H9 (cell line): ENCODE measurements around the gene HP1BP3. TPM values are rescaled to one million over a fixed set of nuclear protein-coding genes. Genes with fewer than 3 reads are reported as not detected.

Experiments used
- DNase-seq: peaks from one replicate; pipeline ENCODE4 v3.0.0-alpha.2; 2017
- H2AFZ ChIP-seq: one replicate; pipeline ENCODE4 v1.6.1; 2013; ENCODE audit warnings: mild to moderate bottlenecking, low read length, control low read depth, moderate library complexity
- H2AK5ac ChIP-seq: 2 replicates; pipeline ENCODE4 v1.6.1; 2013; ENCODE audit warnings: low read length, control low read depth, mixed read lengths; ENCODE audit not compliant: insufficient read length
- H2BK120ac ChIP-seq: one replicate; pipeline ENCODE4 v1.6.1; 2013; ENCODE audit warnings: low read depth, mild to moderate bottlenecking, low read length, control low read depth, inconsistent platforms; ENCODE audit not compliant: poor library complexity, severe bottlenecking
- H2BK12ac ChIP-seq: 2 replicates; pipeline ENCODE4 v1.6.1; 2013; ENCODE audit warnings: low read length, control low read depth, mixed read lengths, low read depth; ENCODE audit not compliant: insufficient read length
- H2BK15ac ChIP-seq: 2 replicates; pipeline ENCODE4 v1.6.1; 2013; ENCODE audit warnings: low read depth, low read length, control low read depth
- H2BK20ac ChIP-seq: one replicate; pipeline ENCODE4 v1.6.1; 2013; ENCODE audit warnings: low read depth, mild to moderate bottlenecking, low read length, control low read depth, inconsistent platforms; ENCODE audit not compliant: poor library complexity, severe bottlenecking
- H2BK5ac ChIP-seq: 2 replicates; pipeline ENCODE4 v1.6.1; 2013; ENCODE audit warnings: low read length, control low read depth, mixed read lengths; ENCODE audit not compliant: insufficient read length
- H3K14ac ChIP-seq: 2 replicates; pipeline ENCODE4 v1.6.1; 2013; ENCODE audit warnings: low read length, control low read depth; ENCODE audit not compliant: insufficient read depth
- H3K18ac ChIP-seq: 2 replicates; pipeline ENCODE4 v1.6.1; 2013; ENCODE audit warnings: low read depth, mild to moderate bottlenecking, mixed read lengths, low read length, control low read depth; ENCODE audit not compliant: insufficient read length
- H3K23ac ChIP-seq: 2 replicates; pipeline ENCODE4 v1.6.1; 2013; ENCODE audit warnings: low read length, control low read depth, mixed read lengths, low read depth; ENCODE audit not compliant: insufficient read length
- H3K23me2 ChIP-seq: 2 replicates; pipeline ENCODE4 v1.6.1; 2013; ENCODE audit warnings: low read depth, mild to moderate bottlenecking, mixed read lengths, low read length, control low read depth; ENCODE audit not compliant: insufficient read length, poor library complexity, severe bottlenecking
- H3K27ac ChIP-seq: 2 replicates; pipeline ENCODE4 v1.5.1; 2013; ENCODE audit warnings: low read length, control low read depth, mixed read lengths, low read depth; ENCODE audit not compliant: insufficient read length
- H3K27me3 ChIP-seq: 2 replicates; pipeline ENCODE4 v1.6.1; 2013; ENCODE audit warnings: low read length, control low read depth, inconsistent platforms; ENCODE audit not compliant: insufficient read depth
- H3K4ac ChIP-seq: 2 replicates; pipeline ENCODE4 v1.6.1; 2013; ENCODE audit warnings: low read depth, mild to moderate bottlenecking, control low read depth, inconsistent platforms, low read length, moderate library complexity
- H3K4me1 ChIP-seq: 2 replicates; pipeline ENCODE4 v1.6.1; 2013; ENCODE audit warnings: low read length, control low read depth, inconsistent platforms; ENCODE audit not compliant: insufficient read depth
- H3K4me2 ChIP-seq: 2 replicates; pipeline ENCODE4 v1.6.1; 2013; ENCODE audit warnings: low read length, control low read depth, mixed read lengths; ENCODE audit not compliant: insufficient read length, insufficient read depth
- H3K56ac ChIP-seq: 2 replicates; pipeline ENCODE4 v1.6.1; 2013; ENCODE audit warnings: low read depth, mild to moderate bottlenecking, mixed read lengths, low read length, control low read depth; ENCODE audit not compliant: insufficient read length
- H3K79me1 ChIP-seq: 2 replicates; pipeline ENCODE4 v1.6.1; 2013; ENCODE audit warnings: low read depth, mild to moderate bottlenecking, moderate library complexity, low read length, control low read depth, inconsistent platforms; ENCODE audit not compliant: insufficient read depth, poor library complexity, severe bottlenecking
- H3K79me2 ChIP-seq: 2 replicates; pipeline ENCODE4 v1.6.1; 2013; ENCODE audit warnings: low read length, control low read depth, inconsistent platforms; ENCODE audit not compliant: insufficient read depth
- H3K9ac ChIP-seq: 2 replicates; pipeline ENCODE4 v1.6.1; 2013; ENCODE audit warnings: low read length, control low read depth, mixed read lengths; ENCODE audit not compliant: insufficient read length; ENCODE audit errors: extremely low read depth
- H3K9me3 ChIP-seq: one replicate; pipeline ENCODE4 v1.6.1; 2013; ENCODE audit warnings: low read depth, low read length, inconsistent platforms; ENCODE audit not compliant: control insufficient read depth
- H3T11ph ChIP-seq: one replicate; pipeline ENCODE4 v1.6.1; 2013; ENCODE audit warnings: mild to moderate bottlenecking, low read length, control low read depth, inconsistent platforms
- H4K20me1 ChIP-seq: one replicate; pipeline ENCODE4 v1.6.1; 2013; ENCODE audit not compliant: control insufficient read depth, insufficient read length, insufficient read depth
- H4K5ac ChIP-seq: 2 replicates; pipeline ENCODE4 v1.6.1; 2013; ENCODE audit warnings: low read depth, mild to moderate bottlenecking, mixed read lengths, low read length, control low read depth; ENCODE audit not compliant: insufficient read length
- H4K8ac ChIP-seq: replicated peaks from 2 replicates; pipeline ENCODE4 v1.6.1; 2013; ENCODE audit warnings: low read length, control low read depth, mixed read lengths, low read depth; ENCODE audit not compliant: insufficient read length
- H4K91ac ChIP-seq: 2 replicates; pipeline ENCODE4 v1.6.1; 2013; ENCODE audit warnings: low read depth, mild to moderate bottlenecking, moderate library complexity, mixed read lengths, low read length, control low read depth; ENCODE audit not compliant: insufficient read length
- H3K27ac Mint-ChIP-seq, 3 experiments: 2 replicates in 2 of 3; 3 replicates in 1 of 3; pipeline ENCODE4 v1.8.0; 2020 to 2021; ENCODE audit warnings: mixed read lengths in 3 of 3, mild to moderate bottlenecking in 1 of 3, moderate library complexity in 1 of 3
- H3K27me3 Mint-ChIP-seq: 2 replicates; pipeline ENCODE4 v1.8.0; 2021; ENCODE audit warnings: low read depth, mild to moderate bottlenecking, moderate library complexity, mixed read lengths
- H3K36me3 Mint-ChIP-seq, 3 experiments: 2 replicates in 2 of 3; 3 replicates in 1 of 3; pipeline ENCODE4 v1.8.0; 2020 to 2021; ENCODE audit warnings: low read depth in 3 of 3, mixed read lengths in 3 of 3; ENCODE audit not compliant: insufficient read depth in 1 of 3
- H3K4me1 Mint-ChIP-seq, 2 experiments: 2 replicates each; pipeline ENCODE4 v1.8.0; 2020; ENCODE audit warnings: mixed read lengths in 2 of 2
- H3K4me3 Mint-ChIP-seq, 2 experiments: 2 replicates in 1 of 2; 3 replicates in 1 of 2; pipeline ENCODE4 v1.8.0; 2020 to 2021; ENCODE audit warnings: mild to moderate bottlenecking in 2 of 2, mixed read lengths in 2 of 2, moderate library complexity in 1 of 2
- H3K9me3 Mint-ChIP-seq, 2 experiments: 2 replicates in 1 of 2; 3 replicates in 1 of 2; pipeline ENCODE4 v1.8.0; 2020; ENCODE audit warnings: mild to moderate bottlenecking in 2 of 2, mixed read lengths in 2 of 2, moderate library complexity in 1 of 2
- WGBS: extraction: QIAGEN DNeasy Blood & Tissue Kit; methylation state at CpG from one replicate; pipeline ENCODE4 v1.1.7; 2013; ENCODE audit warnings: missing lambda C conversion rate, low lambda C conversion rate, mixed read lengths; ENCODE audit not compliant: insufficient read length; ENCODE audit errors: extremely low coverage; 5-methylcytosine and 5-hydroxymethylcytosine counted together
- total RNA-seq: library from RNA; stranded (reverse); gene quantifications from 2 replicates; pipeline ENCODE4 v1.2.1, GENCODE V29; 2021
- TF ChIP-seq, protein P1 (sequence below): fragments of 200-600 bp; sonication (generic); conservative IDR thresholded peaks from 3 replicates; pipeline ENCODE4 v1.8.0; 2021; ENCODE audit warnings: antibody characterized with exemption, mild to moderate bottlenecking

The HP1BP3 gene
- total RNA-seq, 1 experiment from 2014 or later, result 127 TPM

DNA sequence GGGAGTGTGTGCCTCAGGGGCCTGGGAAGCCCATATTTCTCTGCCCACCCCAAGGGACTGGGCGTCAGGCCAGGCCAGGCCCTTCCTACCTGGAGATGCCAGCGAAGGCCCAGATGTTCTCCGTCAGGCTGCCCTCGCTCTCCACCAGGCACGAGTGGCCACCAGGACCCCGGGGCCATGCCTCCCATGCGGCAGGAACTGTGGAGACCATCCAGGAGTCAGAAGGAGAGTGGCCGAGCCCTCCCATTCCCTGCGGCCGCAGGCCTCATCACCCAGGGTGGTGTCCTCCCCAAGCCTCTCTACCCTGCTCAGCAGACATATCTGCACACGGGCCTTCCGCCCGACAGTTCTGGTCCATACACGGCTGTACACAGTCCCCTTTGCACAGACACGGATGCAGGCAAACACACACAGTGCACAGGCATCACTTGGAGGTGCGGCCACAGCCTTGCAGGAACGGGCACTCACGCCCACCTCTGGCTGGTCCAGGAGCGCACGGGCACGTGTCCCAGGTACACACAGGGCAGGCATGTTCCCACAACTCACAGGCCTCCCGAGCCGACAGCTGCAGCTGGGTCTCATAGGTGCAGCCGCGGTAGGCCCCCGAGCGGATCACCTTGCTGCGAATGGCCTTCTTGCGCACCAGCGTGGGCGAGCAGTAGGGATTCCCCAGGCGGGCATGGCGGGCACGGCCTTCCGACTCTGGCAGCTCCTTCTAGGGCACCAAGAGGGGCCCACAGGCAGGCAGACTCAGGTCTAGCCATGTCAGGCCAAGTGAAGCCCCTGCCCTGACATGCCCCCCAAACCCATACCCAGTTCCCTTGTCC lies 63.4 kb downstream of the HP1BP3 start:
- Mint-ChIP-seq H3K27ac (peak overlapping the region in 1 of 3 experiments; percentile 85; a peak in 1 of 7 replicates), H3K4me1 (peaks cover 17 to 22% of the 10 kb centered on the region in 2 experiments), H3K36me3 (no peaks in the 10 kb centered on the region), H3K9me3 (no peaks in the 10 kb centered on the region; a peak in 1 of 5 replicates), H3K27me3 (peaks cover 28% of the 10 kb centered on the region), H3K4me3 (no peak overlapping the region)
- no peak overlapping the region for H2BK5ac ChIP-seq
- no peaks in the 10 kb centered on the region for H3K79me2 ChIP-seq
- no peak overlapping the region for H3K18ac ChIP-seq
- H4K5ac ChIP-seq, result no peak overlapping the region
- no peak overlapping the region for H2AFZ ChIP-seq
- no peak overlapping the region for H2AK5ac ChIP-seq
- H3K14ac ChIP-seq, result no peak overlapping the region; the same call in 1 of the 2 replicates
- H2BK12ac ChIP-seq, result no peak overlapping the region
- H2BK120ac ChIP-seq, result no peak overlapping the region
- no peaks in the 10 kb centered on the region; the same call in 1 of the 2 replicates for H3K27me3 ChIP-seq
- TF ChIP-seq, protein P1, sequence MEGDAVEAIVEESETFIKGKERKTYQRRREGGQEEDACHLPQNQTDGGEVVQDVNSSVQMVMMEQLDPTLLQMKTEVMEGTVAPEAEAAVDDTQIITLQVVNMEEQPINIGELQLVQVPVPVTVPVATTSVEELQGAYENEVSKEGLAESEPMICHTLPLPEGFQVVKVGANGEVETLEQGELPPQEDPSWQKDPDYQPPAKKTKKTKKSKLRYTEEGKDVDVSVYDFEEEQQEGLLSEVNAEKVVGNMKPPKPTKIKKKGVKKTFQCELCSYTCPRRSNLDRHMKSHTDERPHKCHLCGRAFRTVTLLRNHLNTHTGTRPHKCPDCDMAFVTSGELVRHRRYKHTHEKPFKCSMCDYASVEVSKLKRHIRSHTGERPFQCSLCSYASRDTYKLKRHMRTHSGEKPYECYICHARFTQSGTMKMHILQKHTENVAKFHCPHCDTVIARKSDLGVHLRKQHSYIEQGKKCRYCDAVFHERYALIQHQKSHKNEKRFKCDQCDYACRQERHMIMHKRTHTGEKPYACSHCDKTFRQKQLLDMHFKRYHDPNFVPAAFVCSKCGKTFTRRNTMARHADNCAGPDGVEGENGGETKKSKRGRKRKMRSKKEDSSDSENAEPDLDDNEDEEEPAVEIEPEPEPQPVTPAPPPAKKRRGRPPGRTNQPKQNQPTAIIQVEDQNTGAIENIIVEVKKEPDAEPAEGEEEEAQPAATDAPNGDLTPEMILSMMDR, result no peak
- no peak overlapping the region for H4K91ac ChIP-seq
- no peaks in the 10 kb centered on the region for H3K79me1 ChIP-seq
- no peak overlapping the region for H4K8ac ChIP-seq
- H4K20me1 ChIP-seq, result no peaks in the 10 kb centered on the region
- H3K9me3 ChIP-seq, result no peaks in the 10 kb centered on the region
- H3K27ac ChIP-seq, result no peak overlapping the region
- H3K9ac ChIP-seq, result no peak overlapping the region
- no CpG with 5 or more reads among the region's 35 CpGs for WGBS
- no peak overlapping the region for H3K23ac ChIP-seq
- no peak overlapping the region for H3T11ph ChIP-seq
- H3K4ac ChIP-seq, result no peak overlapping the region
- no peak overlapping the region for H3K56ac ChIP-seq
- peak; percentile 25 for DNase-seq
- peaks cover 4% of the 10 kb centered on the region; the same call in 1 of the 2 replicates for H3K4me1 ChIP-seq
- no peak overlapping the region for H2BK20ac ChIP-seq
- no peak overlapping the region for H3K4me2 ChIP-seq
- H2BK15ac ChIP-seq, result no peak overlapping the region
- H3K23me2 ChIP-seq, result peaks cover 3% of the 10 kb centered on the region
